GM21786 (cell line): Measurements from ENCODE around the gene HOXC10.

Source experiments
- ATAC-seq: cut with Tn5 transposase; IDR thresholded peaks from one replicate; pipeline ENCODE4 v1.9.1; 2021; ENCODE audit not compliant: unreplicated experiment

HOXC10 gene

GRCh38 chr12:54002278-54002914 is 17.4 kb downstream of the HOXC10 start:
- ATAC-seq: no peak

GRCh38 chr12:54002915-54003389 is 18.0 kb downstream of the HOXC10 start:
- ATAC-seq: no peak

- ATAC-seq: no peak
Observed at GRCh38 chr12:54003625-54004024, 18.7 kb downstream of the HOXC10 start.

GRCh38 chr12:54004063-54004840 is 19.3 kb downstream of the HOXC10 start:
- ATAC-seq: no peak

GRCh38 chr12:54004841-54005530 is 20.0 kb downstream of the HOXC10 start:
- no peak for ATAC-seq

GRCh38 chr12:54005531-54005852 is 20.5 kb downstream of the HOXC10 start:
- no peak for ATAC-seq

- ATAC-seq: peak; percentile 74
Observed at GRCh38 chr12:54005853-54006558, 21.1 kb downstream of the HOXC10 start.

GRCh38 chr12:54006559-54007220 is 21.7 kb downstream of the HOXC10 start:
- ATAC-seq: no peak

- no peak for ATAC-seq
Observed at GRCh38 chr12:54007538-54008259, 22.8 kb downstream of the HOXC10 start.

GRCh38 chr12:54008260-54008552 is 23.3 kb downstream of the HOXC10 start:
- no peak for ATAC-seq

- no peak for ATAC-seq
Observed at GRCh38 chr12:54009171-54010052, 24.5 kb downstream of the HOXC10 start.

- ATAC-seq: no peak
Observed at GRCh38 chr12:54010053-54010971, 25.4 kb downstream of the HOXC10 start.

GRCh38 chr12:54010972-54011664 is 26.2 kb downstream of the HOXC10 start:
- no peak for ATAC-seq

GRCh38 chr12:54011665-54012532 is 27.0 kb downstream of the HOXC10 start:
- ATAC-seq: no peak

GRCh38 chr12:54012631-54013409 is 27.9 kb downstream of the HOXC10 start:
- ATAC-seq: no peak

- ATAC-seq: no peak
Observed at GRCh38 chr12:54014377-54015017, 29.6 kb downstream of the HOXC10 start.
